Hematopoietic multipotent progenitor cell treated with erythropoietin and hydrocortisone succinate and interleukin-3 and kit ligand, for 6 days (in vitro differentiated cells): ENCODE results near the gene PRELP.

Experiments
- DNase-seq: peaks from one replicate; pipeline ENCODE4 v3.0.0-alpha.2; 2015

The PRELP gene

DNA sequence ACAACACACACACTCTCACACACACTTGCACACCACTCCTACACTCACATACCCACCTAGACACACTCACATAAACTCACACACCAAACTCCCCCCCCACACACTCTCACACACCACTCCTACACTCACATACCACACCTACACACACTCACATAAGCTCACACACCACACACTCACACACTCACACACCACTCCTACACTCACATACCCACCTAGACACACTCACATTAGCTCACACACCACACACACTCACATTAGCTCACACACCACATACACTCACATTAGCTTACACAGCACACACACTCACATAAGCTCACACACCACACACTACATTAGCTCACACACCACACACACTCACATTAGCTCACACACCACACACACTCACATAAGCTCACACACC is 51.4 kb downstream of the PRELP start:
- DNase-seq = no peak

DNA sequence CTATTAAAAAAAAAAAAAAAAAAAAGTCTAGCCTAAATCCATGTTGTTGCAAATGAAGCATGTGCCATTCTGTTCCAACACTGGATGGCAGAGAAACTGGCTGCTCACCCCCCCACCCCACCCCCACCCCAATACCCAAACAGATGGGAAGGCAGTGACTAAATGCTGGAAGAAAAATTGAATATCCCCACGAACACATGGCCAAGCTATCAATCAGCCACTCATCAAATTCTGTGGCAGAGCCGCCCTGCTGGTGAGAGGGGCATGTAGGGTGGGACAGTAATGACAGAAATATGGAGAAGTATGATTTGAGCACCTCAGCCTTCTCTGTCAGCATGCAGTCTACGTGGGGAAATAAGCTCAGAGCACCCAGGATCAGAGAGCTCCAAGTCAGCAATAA is 52.5 kb downstream of the PRELP start:
- no peak for DNase-seq

DNA sequence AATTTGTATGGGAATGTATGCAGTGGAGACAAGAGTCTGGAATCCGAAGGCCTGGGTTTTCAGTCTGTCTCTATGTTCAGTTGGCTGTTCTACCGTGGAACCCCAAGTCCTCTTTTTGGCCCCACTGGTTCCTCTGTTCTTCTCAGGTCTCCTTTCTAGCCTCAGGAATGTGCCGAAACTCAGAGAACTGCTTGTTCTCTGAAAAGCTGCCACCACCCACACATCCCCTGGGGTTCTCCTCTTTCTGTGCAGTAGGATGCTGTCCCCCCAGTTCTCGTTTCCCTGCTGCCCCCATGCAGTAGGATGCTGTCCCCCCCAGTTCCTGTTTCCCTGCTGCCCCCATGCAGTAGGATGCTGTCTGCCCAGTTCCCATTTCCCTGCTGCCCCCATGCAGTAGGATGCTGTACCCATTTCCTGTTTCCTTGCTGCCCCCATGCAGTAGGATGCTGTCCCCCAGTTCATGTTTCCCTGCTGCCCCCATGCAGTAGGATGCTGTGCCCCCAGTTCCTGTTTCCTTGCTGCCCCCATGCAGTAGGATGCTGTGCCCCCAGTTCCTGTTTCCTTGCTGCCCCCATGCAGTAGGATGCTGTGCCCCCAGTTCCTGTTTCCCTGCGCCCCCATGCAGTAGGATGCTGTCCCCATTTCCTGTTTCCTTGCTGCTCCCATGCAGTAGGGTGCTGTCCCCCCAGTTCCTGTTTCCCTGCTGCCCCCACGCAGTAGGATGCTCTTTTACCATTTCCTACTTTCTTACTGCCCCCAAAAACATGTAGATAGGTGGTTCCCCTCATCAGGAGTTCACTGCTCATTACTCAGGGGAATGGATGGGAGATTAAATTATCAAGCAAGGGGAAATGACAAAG is 53.6 kb downstream of the PRELP start:
- DNase-seq = no peak

DNA sequence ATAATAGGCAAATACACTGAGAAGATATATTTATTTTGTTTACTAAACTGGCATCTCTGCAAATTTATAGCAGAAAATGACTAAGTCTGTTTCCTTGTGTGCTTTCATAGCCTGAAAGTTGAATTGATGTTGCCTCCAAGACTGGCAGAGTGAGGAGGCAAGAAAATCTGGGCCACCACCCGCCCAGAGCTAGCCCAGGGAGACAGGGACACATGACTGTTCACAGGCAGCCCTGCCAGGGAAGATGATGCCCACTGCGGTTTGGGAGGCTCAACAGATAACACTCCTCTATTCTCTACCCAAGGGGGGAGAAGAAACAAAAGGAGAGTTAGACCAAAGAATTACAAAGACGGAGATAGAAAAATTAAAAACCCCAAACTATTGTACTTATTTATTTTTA is 55.5 kb downstream of the PRELP start:
- no peak for DNase-seq

DNA sequence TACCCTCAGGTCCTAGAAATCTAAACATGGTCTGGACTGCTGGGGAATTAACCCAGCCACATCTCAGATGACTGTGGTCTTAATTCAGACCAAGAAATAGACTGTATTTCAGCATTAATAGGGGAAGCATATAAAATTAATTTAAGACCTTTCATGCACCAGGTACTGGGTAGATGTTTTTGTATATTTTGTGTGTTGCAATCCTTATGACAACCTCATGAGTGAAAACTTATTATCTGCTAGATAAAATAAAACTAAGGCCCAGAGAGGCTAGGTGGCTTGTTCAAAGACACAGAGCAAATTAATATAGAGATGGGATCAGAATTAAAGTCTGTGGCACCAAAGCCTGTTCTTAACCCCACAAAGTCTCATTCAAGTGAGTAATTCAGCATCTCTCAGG is 58.4 kb downstream of the PRELP start:
- no peak for DNase-seq

DNA sequence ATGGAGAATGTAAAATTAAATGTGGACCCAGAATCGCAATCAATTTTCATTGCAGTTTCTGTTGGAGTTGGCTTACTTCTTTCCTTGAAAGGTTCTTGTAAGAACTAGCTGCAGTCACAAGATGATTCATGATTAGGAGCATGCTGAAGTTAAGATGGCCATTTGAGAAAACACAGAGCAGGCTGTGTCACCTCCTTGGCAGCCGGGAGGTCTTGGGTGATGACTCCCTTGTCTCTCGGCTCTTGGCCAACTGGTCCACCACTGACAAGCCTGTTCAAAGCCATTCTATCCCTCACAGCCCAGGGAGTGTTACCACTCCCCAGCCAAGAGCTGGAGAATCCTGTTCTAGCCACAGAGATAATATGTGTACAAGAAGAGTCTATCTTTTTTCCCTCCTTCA is 58.9 kb downstream of the PRELP start:
- no peak for DNase-seq

DNA sequence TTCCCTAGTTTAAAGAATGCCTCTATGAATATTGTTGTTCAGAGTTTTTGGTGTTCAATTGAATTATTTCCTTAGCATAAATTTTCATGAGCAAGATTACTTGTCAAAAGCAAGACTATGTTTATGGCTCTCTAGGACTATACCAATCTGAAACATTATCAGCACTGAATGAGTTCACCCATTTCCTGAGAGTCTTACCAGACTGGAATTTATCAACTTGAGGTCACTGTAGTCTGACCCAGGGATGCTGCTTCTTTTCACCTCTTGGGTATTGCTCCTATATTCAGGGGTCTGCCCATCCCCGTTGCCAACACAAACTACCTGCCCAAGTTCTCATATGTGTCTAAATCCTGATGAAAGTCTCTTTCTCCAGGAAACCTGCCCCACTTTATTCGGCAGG is 61.0 kb downstream of the PRELP start:
- no peak for DNase-seq

DNA sequence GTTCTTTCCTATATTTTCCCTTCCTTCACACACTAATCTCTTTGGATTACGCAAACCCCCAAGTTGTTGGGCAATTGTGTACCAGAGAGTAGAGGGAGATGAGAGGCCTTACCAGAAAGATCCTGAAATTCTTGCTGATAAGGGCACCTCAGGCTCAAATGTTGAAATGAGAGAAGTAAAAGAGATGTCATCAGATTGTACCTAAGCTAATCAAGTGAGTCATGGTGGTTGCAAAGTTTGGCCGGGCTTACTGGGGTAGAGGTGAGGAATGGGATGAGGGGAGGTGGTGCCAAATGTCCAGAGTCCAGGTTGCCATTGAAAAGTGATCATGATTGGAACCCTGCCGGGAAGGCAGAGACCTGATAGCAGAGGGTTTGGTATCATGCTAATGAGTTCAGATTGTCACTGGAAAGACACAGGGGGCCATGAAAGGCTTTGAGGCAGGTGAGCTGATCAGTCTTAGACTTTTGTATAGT is 61.4 kb downstream of the PRELP start:
- DNase-seq = peak; percentile 26

DNA sequence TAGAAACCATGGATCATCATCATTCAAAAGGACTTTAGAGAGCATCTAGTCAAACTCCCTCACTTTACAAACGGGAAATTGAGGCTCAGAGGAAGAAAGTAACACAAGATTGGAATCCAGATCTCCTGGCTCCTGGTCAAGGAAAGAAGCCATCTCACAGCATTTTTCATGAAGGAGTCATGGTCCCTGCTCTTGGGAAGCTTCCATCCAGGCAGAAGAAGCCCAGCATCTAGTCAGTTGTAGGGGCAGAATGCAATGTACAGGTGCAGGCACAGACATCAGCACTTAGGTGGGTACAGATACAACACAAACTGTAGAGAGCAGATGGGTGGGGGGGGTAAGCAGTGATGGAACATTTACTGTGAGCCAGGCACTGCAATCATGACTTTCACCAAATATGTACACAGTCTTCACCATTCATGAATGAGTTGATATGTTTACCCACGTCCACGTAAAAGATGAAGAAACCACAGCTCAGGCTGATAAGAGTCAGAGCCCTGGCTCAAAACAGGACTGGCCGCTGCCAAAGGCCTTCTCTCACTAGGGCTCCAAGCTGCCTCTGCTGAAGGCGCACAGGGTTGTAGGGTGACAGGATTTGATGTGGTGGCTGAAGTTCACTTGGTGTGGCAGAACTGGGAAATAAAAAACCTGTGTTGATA is 62.3 kb downstream of the PRELP start:
- DNase-seq = peak; percentile 26

DNA sequence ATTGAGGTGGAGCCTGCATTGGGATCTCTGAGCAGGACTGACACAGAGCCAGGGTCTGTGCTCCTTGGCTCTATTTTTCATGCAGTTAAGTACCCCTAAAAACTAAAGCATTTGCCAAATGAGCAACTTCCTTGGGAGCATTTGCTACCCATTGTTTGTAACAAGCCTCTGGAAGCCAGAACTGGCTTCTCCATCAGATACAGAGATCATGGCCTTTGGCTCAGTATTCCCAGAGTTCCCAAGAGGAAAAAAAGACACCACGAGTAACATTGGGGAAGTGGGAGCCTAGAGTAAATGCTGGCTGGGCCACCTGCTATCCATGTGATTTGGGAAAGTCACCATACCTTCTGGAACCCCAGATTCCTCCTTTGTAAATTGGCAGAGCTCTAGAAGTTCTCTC is 63.1 kb downstream of the PRELP start:
- no peak for DNase-seq

DNA sequence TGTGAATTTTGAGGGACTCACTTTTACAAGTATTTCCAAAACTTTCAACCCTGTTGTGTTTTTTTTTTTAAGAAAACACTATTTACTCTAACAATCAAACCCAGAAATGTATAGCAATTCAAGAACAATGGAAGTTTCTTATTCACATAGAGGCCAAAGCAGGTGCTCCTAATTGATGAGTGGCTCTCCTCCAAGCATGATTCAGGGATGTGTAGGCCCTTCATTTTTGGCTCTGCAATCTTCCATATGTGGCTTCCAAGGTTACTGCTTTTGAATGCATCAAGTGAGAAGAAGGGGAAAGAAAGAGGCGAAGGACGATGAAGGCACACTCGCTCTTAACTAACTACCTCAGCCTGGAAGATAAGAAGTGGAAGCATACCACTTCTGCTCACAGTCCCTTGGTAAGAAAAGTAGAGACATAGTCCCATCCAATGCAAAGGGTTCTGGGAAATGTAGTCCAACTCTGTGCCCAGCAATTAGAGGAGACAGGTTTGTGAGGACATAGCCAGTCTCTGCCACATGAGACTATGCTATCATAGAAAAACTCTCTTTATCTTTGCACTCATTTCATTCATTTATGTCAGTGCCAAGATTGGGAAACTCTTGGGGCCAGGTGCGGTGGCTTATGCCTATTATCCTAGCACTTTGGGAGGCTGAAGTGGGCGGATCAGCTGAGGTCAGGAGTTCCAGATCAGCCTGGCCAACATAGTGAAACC is 64.4 kb downstream of the PRELP start:
- peak; percentile 19 for DNase-seq
